ENCODE data around the gene PRR5L. TPM values are rescaled to one million over a fixed set of nuclear protein-coding genes. Genes with fewer than 3 reads are reported as not detected.

Gene PRR5L
- polyA plus RNA-seq, 1 of the 3 experiments (the other 2 are of a cell fraction) = 0.46 TPM

DNA sequence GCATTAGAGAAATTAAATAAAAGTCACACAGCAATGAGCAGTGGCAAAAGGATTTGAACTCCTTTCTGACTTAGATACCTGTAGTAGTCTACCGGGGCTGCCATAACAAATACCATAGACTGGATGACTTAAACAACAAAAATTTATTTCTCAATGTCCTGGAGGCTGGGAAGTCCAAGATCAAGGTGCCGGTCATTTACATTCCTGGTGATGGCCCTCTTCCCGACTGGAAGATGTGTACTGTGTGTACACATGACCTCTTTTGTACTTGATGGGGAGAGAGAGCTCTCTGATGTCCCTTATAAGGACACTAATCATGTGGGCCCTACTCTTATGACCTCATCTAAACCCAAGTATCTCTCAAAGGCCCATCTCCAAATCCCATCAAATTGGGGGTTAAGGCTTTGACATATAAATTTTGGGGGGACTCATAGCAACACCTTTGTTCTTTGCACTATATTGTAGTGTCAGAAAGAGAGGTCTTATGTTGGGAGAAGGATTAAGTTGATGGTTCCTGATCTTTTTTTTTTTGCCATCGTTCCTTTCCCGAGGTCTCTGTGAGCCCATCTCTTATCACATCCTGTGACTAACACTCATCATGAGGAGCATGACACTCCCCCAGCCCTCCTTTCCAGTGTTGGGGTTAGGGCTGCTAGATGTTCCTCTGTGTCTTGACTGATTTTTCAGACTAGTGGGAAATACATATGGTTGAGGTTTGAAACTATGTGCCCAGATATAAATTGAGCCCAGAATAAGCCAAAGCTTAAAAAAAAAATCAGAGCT lies 109.7 kb downstream of the PRR5L start (continued):
- no peak for TF ChIP-seq NRF1 (IDR thresholded peaks at IDR 0.05; ENCODE audit: low read depth, low read length)
- no peak for TF ChIP-seq FOXJ3 (CRISPR knock-in tag; IDR thresholded peaks at IDR 0.05)
- TF ChIP-seq YY1 (IDR thresholded peaks at IDR 0.05; ENCODE audit: low read depth) = no peak

DNA sequence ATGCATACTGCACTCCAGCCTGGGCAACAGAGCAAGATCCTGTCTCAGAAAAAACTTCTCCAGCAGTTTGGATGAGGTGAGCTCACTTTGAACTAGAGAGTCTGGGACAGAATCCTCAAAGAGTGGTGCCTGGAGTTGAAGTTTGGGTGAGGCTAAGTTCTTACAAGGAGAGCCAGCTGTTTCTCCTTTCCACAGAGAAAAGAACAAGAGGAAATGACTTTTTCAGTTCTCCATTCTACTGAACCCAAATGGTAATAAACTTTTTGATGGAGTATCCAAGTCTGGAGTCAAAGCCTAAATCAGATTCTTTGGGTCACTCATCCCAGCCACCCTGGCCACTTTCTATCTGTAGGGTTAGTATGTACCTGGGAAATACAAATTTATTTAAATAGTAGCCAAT lies 111.3 kb downstream of the PRR5L start:
- H3K36me3 ChIP-seq (replicated peaks in 1 of 2; ENCODE audit: control insufficient read depth in 1 of 2, insufficient read depth in 2 of 2, low read length in 1 of 2) = no peaks in the 10 kb centered on the region
- CTCF ChIA-PET = interaction anchor here (1.0 kb wide), 1 partner anchor 31 kb away, joined by 3 read pairs; no protein-coding TSS in a partner anchor
- no peaks in the 10 kb centered on the region for H3F3A ChIP-seq (replicated peaks; ENCODE audit: insufficient read depth)
- H3K27ac ChIP-seq (ENCODE audit: low read depth in 2 of 2, low read length in 1 of 2) = no peak overlapping the region
- no peaks in the 10 kb centered on the region for H3K9me2 ChIP-seq
- H4K20me1 ChIP-seq (ENCODE audit: insufficient read depth) = no peaks in the 10 kb centered on the region
- no peak overlapping the region for H3K4me2 ChIP-seq
- no peaks in the 10 kb centered on the region for H3K4me1 ChIP-seq (ENCODE audit: control insufficient read depth in 1 of 2, insufficient read depth in 2 of 2, low read depth in 1 of 2, low read length in 1 of 2)
- no peak for DNase-seq
- POLR2A ChIA-PET = no interaction called here
- no peak overlapping the region for H3K9ac ChIP-seq
- no peaks in the 10 kb centered on the region for H3K9me3 ChIP-seq
- no peak overlapping the region for H3K4me3 ChIP-seq (ENCODE audit: low read depth in 2 of 2, low read length in 1 of 2)
- TF ChIP-seq, protein P1, sequence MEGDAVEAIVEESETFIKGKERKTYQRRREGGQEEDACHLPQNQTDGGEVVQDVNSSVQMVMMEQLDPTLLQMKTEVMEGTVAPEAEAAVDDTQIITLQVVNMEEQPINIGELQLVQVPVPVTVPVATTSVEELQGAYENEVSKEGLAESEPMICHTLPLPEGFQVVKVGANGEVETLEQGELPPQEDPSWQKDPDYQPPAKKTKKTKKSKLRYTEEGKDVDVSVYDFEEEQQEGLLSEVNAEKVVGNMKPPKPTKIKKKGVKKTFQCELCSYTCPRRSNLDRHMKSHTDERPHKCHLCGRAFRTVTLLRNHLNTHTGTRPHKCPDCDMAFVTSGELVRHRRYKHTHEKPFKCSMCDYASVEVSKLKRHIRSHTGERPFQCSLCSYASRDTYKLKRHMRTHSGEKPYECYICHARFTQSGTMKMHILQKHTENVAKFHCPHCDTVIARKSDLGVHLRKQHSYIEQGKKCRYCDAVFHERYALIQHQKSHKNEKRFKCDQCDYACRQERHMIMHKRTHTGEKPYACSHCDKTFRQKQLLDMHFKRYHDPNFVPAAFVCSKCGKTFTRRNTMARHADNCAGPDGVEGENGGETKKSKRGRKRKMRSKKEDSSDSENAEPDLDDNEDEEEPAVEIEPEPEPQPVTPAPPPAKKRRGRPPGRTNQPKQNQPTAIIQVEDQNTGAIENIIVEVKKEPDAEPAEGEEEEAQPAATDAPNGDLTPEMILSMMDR (IDR thresholded peaks at IDR 0.05) = no peak
- TF ChIP-seq NFIC (IDR thresholded peaks at IDR 0.05; ENCODE audit: borderline replicate concordance) (no peak), FOXJ3 (CRISPR knock-in tag; IDR thresholded peaks at IDR 0.05) (no peak), TAF1 (IDR thresholded peaks at IDR 0.05; ENCODE audit: borderline replicate concordance, low read depth, low read length) (no peak), POLR2AphosphoS5 (IDR thresholded peaks at IDR 0.05; ENCODE audit: low read depth, low read length) (no peak), TCF12 (IDR thresholded peaks at IDR 0.05) (no peak), FOXM1 (IDR thresholded peaks at IDR 0.05; ENCODE audit: low read depth) (no peak), RFX5 (IDR thresholded peaks at IDR 0.05; ENCODE audit: low read length) (no peak), MXI1 (IDR thresholded peaks at IDR 0.05; ENCODE audit: low read depth, low read length) (no peak), JUND (IDR thresholded peaks at IDR 0.05) (no peak), EP300 (IDR thresholded peaks at IDR 0.05; ENCODE audit: borderline replicate concordance in 1 of 2, low read depth in 1 of 2, low read length in 1 of 2) (no peak), YY1 (IDR thresholded peaks at IDR 0.05; ENCODE audit: low read depth) (no peak), NRF1 (IDR thresholded peaks at IDR 0.05; ENCODE audit: low read depth, low read length) (no peak), MEF2A (IDR thresholded peaks at IDR 0.05; ENCODE audit: borderline replicate concordance, low read depth) (no peak), RCOR1 (IDR thresholded peaks at IDR 0.05; ENCODE audit: low read length) (no peak), GATA2 (CRISPR knock-in tag; IDR thresholded peaks at IDR 0.05) (no peak)
- TF ChIP-seq, protein P2, sequence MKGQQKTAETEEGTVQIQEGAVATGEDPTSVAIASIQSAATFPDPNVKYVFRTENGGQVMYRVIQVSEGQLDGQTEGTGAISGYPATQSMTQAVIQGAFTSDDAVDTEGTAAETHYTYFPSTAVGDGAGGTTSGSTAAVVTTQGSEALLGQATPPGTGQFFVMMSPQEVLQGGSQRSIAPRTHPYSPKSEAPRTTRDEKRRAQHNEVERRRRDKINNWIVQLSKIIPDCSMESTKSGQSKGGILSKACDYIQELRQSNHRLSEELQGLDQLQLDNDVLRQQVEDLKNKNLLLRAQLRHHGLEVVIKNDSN (IDR thresholded peaks at IDR 0.05; ENCODE audit: borderline replicate concordance, low read depth) = no peak
- TF ChIP-seq, protein P3, sequence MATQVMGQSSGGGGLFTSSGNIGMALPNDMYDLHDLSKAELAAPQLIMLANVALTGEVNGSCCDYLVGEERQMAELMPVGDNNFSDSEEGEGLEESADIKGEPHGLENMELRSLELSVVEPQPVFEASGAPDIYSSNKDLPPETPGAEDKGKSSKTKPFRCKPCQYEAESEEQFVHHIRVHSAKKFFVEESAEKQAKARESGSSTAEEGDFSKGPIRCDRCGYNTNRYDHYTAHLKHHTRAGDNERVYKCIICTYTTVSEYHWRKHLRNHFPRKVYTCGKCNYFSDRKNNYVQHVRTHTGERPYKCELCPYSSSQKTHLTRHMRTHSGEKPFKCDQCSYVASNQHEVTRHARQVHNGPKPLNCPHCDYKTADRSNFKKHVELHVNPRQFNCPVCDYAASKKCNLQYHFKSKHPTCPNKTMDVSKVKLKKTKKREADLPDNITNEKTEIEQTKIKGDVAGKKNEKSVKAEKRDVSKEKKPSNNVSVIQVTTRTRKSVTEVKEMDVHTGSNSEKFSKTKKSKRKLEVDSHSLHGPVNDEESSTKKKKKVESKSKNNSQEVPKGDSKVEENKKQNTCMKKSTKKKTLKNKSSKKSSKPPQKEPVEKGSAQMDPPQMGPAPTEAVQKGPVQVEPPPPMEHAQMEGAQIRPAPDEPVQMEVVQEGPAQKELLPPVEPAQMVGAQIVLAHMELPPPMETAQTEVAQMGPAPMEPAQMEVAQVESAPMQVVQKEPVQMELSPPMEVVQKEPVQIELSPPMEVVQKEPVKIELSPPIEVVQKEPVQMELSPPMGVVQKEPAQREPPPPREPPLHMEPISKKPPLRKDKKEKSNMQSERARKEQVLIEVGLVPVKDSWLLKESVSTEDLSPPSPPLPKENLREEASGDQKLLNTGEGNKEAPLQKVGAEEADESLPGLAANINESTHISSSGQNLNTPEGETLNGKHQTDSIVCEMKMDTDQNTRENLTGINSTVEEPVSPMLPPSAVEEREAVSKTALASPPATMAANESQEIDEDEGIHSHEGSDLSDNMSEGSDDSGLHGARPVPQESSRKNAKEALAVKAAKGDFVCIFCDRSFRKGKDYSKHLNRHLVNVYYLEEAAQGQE (IDR thresholded peaks at IDR 0.05; ENCODE audit: low read depth, low read length) = no peak
- TF ChIP-seq, protein P4, sequence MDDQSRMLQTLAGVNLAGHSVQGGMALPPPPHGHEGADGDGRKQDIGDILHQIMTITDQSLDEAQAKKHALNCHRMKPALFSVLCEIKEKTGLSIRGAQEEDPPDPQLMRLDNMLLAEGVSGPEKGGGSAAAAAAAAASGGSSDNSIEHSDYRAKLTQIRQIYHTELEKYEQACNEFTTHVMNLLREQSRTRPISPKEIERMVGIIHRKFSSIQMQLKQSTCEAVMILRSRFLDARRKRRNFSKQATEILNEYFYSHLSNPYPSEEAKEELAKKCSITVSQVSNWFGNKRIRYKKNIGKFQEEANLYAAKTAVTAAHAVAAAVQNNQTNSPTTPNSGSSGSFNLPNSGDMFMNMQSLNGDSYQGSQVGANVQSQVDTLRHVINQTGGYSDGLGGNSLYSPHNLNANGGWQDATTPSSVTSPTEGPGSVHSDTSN (IDR thresholded peaks at IDR 0.05) = no peak
- no peaks in the 10 kb centered on the region for H3K27me3 ChIP-seq (ENCODE audit: insufficient read depth)
- H2AFZ ChIP-seq (ENCODE audit: low read depth) = no peak overlapping the region
- no peaks in the 10 kb centered on the region for H3K79me2 ChIP-seq (ENCODE audit: insufficient read depth)

All from SK-N-SH (cell line).